ENCODE measurements around the gene HIKESHI.
"Not testable (repeated sequence)": the region's sequence is repeated elsewhere in the genome, so short reads cannot be mapped to it uniquely, and the experiment has no call there.

Gene HIKESHI

DNA sequence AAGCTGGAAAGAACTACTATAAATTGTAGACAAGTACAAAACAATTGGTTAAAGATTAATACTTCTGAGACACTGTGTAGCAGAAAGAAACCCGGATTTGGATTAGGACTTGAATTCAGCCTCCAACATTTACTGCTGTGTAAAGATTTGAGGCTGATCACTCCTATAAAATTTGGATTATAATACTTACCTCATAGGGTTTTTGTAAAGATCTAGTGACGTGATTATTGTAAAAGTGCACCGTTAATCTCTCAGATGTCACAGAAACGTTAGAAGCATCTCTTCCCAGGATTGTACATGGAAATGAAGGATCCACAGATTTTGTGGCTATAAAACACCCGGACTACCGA is 323 bp upstream of the HIKESHI start:
- DNase-seq = no peak
- peak overlapping the region; percentile 74 for H3K4me2 ChIP-seq (ENCODE audit: insufficient read depth, low read length)
- H3K27me3 ChIP-seq (ENCODE audit: insufficient read depth, low read length, poor library complexity) = no peaks in the 10 kb centered on the region
- H3K9ac ChIP-seq (ENCODE audit: low read depth, low read length) = peak overlapping the region; percentile 65
- H3K27ac ChIP-seq (ENCODE audit: low read length) = peak overlapping the region; percentile 58
- no peak for TF ChIP-seq EZH2 (IDR thresholded peaks at IDR 0.05; ENCODE audit: borderline replicate concordance, low read depth, low read length, severe bottlenecking)
- TF ChIP-seq, protein P1, sequence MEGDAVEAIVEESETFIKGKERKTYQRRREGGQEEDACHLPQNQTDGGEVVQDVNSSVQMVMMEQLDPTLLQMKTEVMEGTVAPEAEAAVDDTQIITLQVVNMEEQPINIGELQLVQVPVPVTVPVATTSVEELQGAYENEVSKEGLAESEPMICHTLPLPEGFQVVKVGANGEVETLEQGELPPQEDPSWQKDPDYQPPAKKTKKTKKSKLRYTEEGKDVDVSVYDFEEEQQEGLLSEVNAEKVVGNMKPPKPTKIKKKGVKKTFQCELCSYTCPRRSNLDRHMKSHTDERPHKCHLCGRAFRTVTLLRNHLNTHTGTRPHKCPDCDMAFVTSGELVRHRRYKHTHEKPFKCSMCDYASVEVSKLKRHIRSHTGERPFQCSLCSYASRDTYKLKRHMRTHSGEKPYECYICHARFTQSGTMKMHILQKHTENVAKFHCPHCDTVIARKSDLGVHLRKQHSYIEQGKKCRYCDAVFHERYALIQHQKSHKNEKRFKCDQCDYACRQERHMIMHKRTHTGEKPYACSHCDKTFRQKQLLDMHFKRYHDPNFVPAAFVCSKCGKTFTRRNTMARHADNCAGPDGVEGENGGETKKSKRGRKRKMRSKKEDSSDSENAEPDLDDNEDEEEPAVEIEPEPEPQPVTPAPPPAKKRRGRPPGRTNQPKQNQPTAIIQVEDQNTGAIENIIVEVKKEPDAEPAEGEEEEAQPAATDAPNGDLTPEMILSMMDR (IDR thresholded peaks at IDR 0.05; ENCODE audit: borderline replicate concordance, extremely low read depth, low read length, poor library complexity, severe bottlenecking) = no peak
- H3K4me3 ChIP-seq (ENCODE audit: low read depth in 1 of 2, low read length in 2 of 2) = peak overlapping the region; percentile 54 to 71
- H4K20me1 ChIP-seq (ENCODE audit: insufficient read depth, low read length) = no peaks in the 10 kb centered on the region
- H2AFZ ChIP-seq (ENCODE audit: low read depth, low read length) = peak overlapping the region; percentile 88
- peaks cover 9% of the 10 kb centered on the region; the same call in 1 of the 2 replicates for H3K36me3 ChIP-seq (ENCODE audit: insufficient read depth, low read length)
- H3K79me2 ChIP-seq (ENCODE audit: insufficient read depth, low read length) = peaks cover 34% of the 10 kb centered on the region
- ATAC-seq (ENCODE audit: insufficient read depth, low read depth) = no peak
- H3K4me1 ChIP-seq (ENCODE audit: insufficient read depth, low read length) = peaks cover 24% of the 10 kb centered on the region
- H3K9me3 ChIP-seq (ENCODE audit: insufficient read depth, low read length, severe bottlenecking) = no peaks in the 10 kb centered on the region

- H3K79me2 ChIP-seq (ENCODE audit: insufficient read depth, low read length) = peaks cover 34% of the 10 kb centered on the region
- peak overlapping the region; percentile 54 to 71; a peak in 3 of 4 replicates for H3K4me3 ChIP-seq (ENCODE audit: low read depth in 1 of 2, low read length in 2 of 2)
- H3K27ac ChIP-seq (ENCODE audit: low read length) = no peak overlapping the region; the same call in 1 of the 2 replicates
- no peak for ATAC-seq (ENCODE audit: insufficient read depth, low read depth)
- peaks cover 9% of the 10 kb centered on the region; the same call in 1 of the 2 replicates for H3K36me3 ChIP-seq (ENCODE audit: insufficient read depth, low read length)
- peak overlapping the region; percentile 65 for H3K9ac ChIP-seq (ENCODE audit: low read depth, low read length)
- H3K9me3 ChIP-seq (ENCODE audit: insufficient read depth, low read length, severe bottlenecking) = no peaks in the 10 kb centered on the region
- H3K27me3 ChIP-seq (ENCODE audit: insufficient read depth, low read length, poor library complexity) = no peaks in the 10 kb centered on the region
- DNase-seq = no peak
- H2AFZ ChIP-seq (ENCODE audit: low read depth, low read length) = no peak overlapping the region
- no peaks in the 10 kb centered on the region for H4K20me1 ChIP-seq (ENCODE audit: insufficient read depth, low read length)
- H3K4me2 ChIP-seq (ENCODE audit: insufficient read depth, low read length) = peak overlapping the region; percentile 74
- peaks cover 24% of the 10 kb centered on the region for H3K4me1 ChIP-seq (ENCODE audit: insufficient read depth, low read length)
- no peak for TF ChIP-seq EZH2 (IDR thresholded peaks at IDR 0.05; ENCODE audit: borderline replicate concordance, low read depth, low read length, severe bottlenecking)
- TF ChIP-seq, protein P1 (IDR thresholded peaks at IDR 0.05; ENCODE audit: borderline replicate concordance, extremely low read depth, low read length, poor library complexity, severe bottlenecking) = no peak
These were observed 1.2 kb downstream of the HIKESHI start for GRCh38 chr11:86303257-86303656.

GRCh38 chr11:86308710-86309109 is 6.7 kb downstream of the HIKESHI start:
- not testable (repeated sequence) for H3K4me2 ChIP-seq (ENCODE audit: insufficient read depth, low read length); H3K9ac ChIP-seq (ENCODE audit: low read depth, low read length); H3K9me3 ChIP-seq (ENCODE audit: insufficient read depth, low read length, severe bottlenecking); ATAC-seq (ENCODE audit: insufficient read depth, low read depth); H3K27me3 ChIP-seq (ENCODE audit: insufficient read depth, low read length, poor library complexity); H3K27ac ChIP-seq (ENCODE audit: low read length); H4K20me1 ChIP-seq (ENCODE audit: insufficient read depth, low read length); H3K4me1 ChIP-seq (ENCODE audit: insufficient read depth, low read length); DNase-seq; H3K4me3 ChIP-seq (ENCODE audit: low read depth in 1 of 2, low read length in 2 of 2); H2AFZ ChIP-seq (ENCODE audit: low read depth, low read length)
- H3K79me2 ChIP-seq (ENCODE audit: insufficient read depth, low read length) = peaks cover 28% of the 10 kb centered on the region
- H3K36me3 ChIP-seq (ENCODE audit: insufficient read depth, low read length) = peaks cover 12% of the 10 kb centered on the region; the same call in 1 of the 2 replicates

DNA sequence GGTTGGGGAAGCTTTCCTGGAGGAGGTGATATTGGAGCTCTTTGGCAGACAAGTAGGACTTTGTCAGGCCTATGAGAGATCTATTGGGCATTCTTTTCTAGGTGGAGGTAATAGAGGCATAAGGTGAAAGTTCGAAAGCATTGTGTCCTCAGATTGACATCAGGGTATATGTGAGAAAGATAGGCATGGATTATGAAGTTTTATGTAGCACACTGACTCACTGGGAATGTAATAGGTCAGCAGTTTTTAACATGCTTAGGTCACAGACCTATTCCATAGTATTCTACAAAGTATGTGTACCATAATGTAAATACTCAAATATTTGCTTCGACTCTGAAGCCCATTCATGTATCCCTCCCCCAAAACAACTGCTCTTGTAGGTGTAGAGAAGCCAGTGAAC is 11.8 kb downstream of the HIKESHI start:
- Histone ChIP-seq H3K27ac (ENCODE audit: low read length) (no peak overlapping the region), H3K4me3 (ENCODE audit: low read depth in 1 of 2, low read length in 2 of 2) (no peak overlapping the region), H3K27me3 (ENCODE audit: insufficient read depth, low read length, poor library complexity) (no peaks in the 10 kb centered on the region), H2AFZ (ENCODE audit: low read depth, low read length) (no peak overlapping the region), H3K9me3 (ENCODE audit: insufficient read depth, low read length, severe bottlenecking) (no peaks in the 10 kb centered on the region), H4K20me1 (ENCODE audit: insufficient read depth, low read length) (no peaks in the 10 kb centered on the region), H3K36me3 (ENCODE audit: insufficient read depth, low read length) (peaks cover 22% of the 10 kb centered on the region; the same call in 1 of the 2 replicates), H3K4me1 (ENCODE audit: insufficient read depth, low read length) (no peaks in the 10 kb centered on the region), H3K9ac (ENCODE audit: low read depth, low read length) (no peak overlapping the region), H3K79me2 (ENCODE audit: insufficient read depth, low read length) (peaks cover 24% of the 10 kb centered on the region), H3K4me2 (ENCODE audit: insufficient read depth, low read length) (no peak overlapping the region)
- DNase-seq (no peak), ATAC-seq (ENCODE audit: insufficient read depth, low read depth) (no peak)
- TF ChIP-seq EZH2 (IDR thresholded peaks at IDR 0.05; ENCODE audit: borderline replicate concordance, low read depth, low read length, severe bottlenecking) = no peak
- TF ChIP-seq, protein P1 (IDR thresholded peaks at IDR 0.05; ENCODE audit: borderline replicate concordance, extremely low read depth, low read length, poor library complexity, severe bottlenecking) = no peak

Data from DND-41 (cell line).